Suppressor macrophage (primary cell): ENCODE data around the gene CTBP2.

Source experiments
- DNase-seq, 4 experiments: peaks; one replicate each; pipeline ENCODE4 v3.0.0-alpha.2; 2020 to 2022

Gene CTBP2

DNA sequence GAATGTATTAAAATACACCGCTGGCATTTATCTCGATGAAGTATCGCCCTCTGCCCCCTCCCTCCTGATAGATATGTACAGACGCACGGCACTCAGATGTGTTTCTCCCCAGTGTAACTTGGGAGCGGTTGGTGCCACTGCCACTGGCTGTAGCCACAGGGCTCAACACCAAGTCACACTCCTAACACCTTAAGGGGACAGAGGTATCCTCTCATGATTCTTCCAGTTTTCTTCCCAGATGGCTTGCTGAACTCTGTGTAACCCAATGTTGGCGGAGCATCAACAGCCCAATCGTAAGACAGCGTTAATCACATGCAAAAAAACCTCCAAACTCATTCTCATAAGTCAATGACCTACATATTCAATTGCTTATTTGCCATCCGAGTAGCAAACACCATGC lies 35.5 kb downstream of the CTBP2 start:
- DNase-seq: no peak

DNA sequence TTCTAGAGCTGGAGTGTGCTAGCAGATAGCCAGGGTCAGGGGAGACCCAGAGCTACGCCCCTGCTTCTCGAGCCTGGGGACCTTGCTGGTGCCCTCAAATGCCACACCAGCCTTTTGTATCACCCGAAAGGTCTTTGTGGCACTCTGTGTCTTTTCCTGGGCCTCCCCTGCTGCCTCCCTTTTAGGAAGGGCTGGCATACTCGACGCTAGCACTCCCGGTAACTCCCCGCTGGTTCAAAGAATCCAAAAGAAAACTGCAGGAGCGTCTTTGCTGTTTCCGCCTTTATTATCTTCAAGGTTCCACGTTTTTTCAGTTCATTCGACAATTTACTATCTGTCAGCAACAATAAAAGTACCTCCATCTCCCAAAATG lies 36.3 kb downstream of the CTBP2 start:
- no peak for DNase-seq

DNA sequence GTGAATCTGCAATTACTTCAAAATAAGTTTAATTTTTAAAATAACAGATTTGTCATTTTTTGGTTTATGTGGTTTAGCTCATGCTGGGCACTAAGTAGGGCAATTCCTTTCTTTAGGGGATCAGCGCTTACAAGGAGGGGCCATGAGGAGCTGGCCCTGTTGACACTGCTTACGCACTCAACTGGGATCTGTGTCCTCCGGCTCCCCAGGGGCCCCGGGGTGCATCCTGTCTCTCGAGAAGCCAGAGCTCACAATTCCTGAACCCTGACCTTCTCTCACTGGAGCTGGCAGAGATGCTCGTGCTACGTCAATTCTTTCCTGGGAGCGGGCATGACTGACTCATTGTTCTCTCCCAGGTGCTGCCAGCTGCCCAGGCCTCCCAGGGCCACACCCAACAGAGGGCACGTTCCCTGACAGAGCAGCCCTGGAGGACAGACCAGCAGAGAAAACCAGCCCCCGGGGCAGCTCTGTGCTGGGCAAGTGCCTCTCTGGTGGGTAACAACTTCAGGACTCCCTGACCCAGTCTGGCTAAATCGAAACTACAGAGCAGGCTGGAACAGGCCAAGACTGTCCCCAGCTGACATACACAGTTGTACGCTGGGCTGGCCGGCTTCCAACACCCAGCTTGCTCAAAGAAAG lies 36.8 kb downstream of the CTBP2 start:
- DNase-seq: no peak

DNA sequence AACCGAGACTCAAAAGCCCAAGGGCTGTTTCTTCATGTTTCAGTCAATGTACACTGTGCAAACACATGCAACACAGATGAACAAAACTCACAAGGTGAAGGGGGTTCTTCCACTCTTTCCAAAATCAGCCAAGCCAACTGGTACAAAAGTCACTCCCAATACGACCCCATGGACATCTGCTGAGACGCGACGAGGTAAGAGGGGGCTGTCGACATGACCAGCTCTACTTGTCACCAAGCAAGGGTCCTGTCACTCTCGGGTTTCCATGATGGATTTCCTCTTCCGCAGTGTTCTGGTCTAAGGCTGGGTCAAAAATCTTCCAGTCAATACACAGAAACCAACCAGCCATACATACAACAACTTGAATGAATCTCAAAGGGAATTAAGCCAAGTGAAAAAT lies 37.8 kb downstream of the CTBP2 start:
- no peak for DNase-seq

DNA sequence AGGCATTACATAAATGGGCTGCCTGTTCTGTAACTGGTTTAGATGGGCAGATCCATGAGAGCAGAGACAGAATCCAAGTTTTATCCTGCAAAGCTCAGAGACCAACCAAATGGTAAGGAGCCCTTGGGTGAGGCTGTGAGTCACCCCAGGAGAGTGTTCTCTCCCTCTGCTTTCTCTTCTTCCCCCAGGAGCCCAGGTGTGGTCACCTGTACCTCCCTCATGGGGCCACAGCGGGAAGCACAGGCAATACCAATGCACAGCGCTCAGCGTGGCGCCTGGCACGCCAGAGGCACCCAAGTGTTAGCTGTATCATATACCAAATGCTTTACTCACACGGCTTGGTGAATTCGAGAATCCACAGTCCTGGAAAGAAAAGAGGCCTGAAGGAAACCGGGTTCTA lies 39.4 kb downstream of the CTBP2 start:
- DNase-seq: no peak

DNA sequence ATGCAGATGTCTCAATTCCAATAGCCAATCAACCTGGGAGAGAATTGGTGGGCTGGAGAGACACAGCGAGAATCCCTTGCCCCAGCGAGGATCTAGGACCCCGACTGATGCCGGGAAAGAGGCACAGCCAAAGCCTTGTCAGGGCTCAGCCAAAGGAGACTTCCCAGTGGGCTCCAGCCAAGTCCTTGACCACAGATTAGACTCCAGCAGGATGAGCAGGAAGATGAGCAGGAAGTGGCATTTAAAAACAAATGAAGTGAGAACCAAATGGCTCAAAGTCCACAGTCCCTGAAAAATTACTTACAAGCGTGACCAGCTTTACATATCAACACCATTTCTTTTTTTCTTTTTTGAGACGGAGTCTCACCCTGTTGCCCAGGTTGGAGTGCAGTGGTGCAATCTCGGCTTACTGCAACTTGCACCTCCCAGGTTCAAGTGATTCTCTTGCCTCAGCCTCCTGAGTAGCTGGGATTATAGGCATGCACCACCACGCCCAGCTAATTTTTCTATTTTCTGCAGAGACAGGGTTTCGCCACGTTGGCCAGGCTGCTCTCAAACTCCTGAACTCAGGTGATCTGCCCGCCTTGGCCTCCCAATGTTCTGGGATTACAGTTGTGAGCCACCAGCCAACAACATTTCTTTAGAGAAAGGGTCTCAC lies 40.2 kb downstream of the CTBP2 start:
- no peak for DNase-seq

DNA sequence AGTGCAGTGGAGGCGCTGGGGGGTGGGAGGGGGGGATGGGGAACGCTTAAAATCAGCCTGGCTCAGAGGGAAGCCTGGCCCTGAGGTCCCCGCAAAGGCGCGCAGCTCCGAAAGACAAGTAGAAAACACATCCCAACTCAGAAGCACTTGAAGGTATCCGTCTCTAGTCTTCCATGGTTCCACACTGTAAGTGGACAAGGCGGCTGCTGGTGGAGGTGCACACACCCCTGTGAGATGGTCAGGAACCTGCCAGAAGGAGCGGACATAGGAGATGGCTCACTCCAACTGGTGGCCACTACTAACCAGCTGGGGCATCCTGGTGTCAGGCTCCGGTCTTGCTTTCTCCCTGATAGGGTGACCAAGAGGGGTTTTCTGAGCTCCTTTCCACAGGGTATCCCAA lies 41.7 kb downstream of the CTBP2 start:
- no peak for DNase-seq

DNA sequence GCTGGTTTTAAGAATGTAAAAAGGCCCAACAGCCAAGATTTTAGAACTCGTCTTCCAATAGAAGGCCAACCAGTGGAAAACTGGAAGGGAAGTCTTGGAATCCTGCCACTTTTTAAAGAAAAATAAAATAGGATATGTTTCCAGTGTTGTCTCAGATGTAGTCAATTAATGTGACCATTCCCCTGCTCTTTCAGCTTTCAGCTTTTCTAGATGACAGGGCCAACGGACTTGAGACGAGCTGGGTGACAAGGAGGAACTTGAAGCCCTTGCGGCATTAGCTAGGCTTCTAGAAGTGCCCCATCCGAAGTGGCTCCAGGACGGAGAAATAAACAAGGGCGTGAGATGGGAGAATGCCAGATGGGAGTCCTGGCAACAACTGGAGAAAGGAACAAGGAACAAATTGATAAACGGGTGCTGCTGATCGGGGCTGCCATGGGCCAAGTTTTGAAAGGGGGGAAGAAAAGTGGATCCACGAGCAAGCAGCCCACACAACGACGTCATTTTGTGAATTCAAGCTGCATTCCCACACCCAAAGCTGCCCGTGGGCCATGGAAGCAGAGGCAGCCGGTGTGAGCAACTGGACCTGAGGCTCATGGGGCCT lies 42.3 kb downstream of the CTBP2 start:
- no peak for DNase-seq

DNA sequence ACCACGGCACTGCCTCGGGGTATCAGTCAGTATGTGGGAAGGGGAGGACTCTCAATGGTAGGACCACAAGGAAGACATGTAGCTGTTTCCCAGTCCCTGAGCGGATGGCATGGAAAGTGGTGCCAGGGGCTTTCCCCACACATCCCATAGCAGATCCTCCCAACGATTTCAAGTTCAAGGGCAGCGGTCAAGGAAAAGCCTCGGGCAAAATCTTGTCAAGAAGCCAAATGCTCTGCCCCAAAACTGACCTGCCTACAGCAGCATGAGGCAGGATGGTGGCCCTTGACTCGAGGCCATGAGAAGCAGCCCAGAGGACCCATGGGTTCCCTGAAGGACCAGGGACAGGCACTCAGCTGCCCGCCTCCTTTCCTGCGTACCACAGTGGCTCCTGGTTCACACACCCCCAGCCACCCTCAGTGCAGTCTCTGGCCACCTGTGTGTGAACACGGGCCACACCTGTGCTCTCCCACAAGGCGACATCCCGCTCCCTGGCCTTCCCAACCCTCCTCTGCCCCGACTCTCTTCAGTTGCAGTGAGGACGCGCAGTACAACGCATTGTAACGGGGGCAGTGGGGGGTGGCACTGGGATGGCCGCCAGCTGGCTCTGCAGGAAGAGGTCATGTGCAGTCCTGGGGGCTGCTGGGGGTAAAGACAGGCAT lies 43.6 kb downstream of the CTBP2 start:
- no peak for DNase-seq

DNA sequence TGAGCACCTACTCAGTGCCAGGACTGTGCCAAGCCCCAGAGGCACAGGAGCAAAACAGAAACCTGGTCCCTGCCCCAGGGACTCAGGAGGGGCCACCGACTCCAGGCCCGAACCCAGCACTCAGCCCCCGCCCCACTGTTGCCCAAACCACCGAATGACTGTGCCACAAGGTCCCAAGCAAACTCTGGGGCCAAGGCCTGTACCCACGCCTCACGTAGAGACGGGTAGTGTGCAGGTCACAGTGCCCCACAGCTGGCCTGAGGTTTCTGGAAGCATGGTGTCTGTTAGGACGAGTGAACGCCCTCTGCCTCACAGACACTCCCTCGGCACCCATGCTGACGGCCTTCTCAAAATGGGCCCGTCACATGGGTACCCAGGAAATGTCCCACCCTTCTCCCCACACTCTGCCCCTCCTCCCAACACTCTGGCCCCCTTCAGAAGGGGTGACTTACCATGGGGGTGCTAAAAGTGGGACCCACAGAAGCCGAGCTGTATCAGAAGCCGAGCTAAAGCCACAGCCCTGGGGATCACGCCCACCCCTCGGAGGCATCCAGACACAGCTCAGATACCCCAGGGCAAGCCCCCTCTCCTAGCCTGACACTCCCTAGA lies 44.2 kb downstream of the CTBP2 start:
- DNase-seq: no peak

DNA sequence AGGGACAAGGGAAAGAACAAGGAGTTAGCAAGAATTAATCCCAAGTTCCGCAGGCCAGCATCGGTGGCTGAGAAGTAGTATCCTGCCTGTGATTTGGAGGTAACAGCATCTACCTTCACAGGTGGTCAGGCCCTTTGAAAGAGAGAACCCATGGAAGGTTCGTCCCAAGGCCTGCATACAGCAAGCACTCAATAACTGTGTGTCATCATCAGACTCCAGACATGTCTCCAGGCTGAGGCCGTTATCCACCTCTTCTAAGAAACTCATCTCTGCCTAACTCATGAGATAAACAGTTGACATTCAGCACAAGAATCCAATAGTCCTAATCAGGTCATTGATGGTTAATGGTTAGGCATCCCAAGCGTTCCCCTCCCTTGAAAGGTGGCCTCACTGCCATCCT lies 45.0 kb downstream of the CTBP2 start:
- no peak for DNase-seq

DNA sequence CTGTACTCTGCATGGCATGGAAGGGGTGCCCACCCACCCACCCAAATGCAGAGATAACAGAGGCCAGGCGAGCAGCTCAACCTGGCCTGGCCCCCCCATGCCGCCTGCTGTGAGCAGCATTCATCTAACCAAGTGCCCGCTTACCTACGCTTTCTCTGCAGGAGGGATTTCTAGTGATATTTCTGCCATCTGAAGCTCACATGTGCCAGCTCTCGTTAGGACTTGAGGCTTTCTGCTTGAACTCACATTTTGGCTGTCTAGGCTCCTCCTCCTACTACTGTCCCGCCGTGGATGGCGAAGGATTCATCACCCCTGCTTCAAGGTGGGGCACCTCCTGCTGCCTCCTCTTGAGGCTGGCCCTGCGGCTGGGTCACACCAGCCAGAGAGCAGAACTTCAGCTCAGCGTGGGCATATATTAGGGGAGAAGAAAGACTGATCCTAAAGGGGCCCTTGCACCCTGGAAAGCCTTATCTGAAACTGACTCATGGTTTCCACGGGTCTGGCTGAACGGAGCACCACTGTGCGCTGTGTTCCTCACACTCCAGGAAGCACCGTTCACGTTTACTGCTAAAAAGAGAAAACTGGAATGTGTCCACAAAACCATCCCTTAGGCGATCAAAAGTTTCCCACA lies 45.5 kb downstream of the CTBP2 start:
- no peak for DNase-seq

DNA sequence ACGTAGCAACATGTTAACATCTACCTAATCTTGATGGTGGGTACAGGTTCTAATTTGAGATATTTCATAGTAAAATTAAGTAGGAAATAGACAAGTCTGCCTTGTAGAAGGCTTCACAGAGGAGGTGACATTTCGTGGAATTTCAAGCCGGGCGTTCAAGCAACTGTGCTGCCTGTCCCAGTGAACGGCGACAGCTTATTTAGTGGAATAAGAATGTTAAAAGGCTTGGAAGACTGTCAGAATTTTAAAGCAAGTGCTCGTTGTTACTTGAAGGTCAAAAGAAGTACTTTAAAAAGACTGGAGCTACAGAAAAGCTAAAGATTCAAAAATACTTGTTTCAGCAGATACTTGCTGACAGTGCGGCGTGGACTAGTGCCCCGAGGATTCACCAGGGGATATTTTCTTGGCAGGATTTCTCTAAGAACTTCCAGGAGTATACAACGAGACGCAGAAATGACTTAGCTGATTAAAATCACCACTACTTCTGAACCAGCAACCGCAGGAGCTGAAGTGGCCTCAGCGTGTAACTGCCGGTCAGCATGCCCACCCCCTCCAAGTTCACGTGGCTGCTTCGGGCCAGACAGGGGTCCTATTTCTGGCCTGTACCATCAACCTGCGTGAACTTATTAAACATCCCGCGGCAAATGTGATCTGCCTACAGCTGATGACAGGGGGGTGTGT lies 46.5 kb downstream of the CTBP2 start:
- DNase-seq: no peak

DNA sequence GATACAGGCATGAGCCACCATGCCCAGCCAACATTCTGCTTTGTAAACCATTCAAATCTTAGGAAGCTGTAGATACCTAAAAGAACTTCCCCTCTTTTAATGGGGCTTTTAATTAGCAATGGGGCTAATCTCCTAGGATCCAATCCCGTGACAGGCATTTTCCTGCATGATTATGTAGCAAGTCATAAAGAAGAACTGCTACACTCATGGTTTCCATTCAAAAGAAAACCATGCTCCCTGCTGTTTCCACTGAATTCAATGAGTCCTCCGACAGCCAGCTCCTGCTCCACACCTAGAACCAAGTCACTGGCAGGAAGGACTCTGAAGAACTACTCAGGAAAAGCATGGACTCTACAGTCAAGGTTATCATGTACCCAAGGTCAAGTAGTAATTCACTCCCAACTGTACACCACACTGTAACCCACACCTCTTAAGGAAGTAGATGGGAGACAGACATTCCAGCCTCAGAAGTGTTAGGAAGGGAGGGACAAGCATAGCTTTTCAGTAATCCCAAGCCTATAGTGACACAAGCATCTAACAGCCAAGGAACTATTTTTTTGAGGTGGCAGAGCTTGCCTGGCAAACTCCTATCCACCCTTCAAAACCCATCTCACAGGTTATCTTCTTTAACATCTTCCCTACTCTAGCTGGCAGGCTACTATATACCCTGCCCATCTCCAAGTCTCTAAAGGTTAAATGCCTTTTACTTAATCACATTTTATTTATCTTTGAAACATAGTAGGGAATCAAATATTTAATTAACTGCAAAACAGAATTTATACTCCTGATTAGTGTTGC lies 47.5 kb downstream of the CTBP2 start:
- no peak for DNase-seq

DNA sequence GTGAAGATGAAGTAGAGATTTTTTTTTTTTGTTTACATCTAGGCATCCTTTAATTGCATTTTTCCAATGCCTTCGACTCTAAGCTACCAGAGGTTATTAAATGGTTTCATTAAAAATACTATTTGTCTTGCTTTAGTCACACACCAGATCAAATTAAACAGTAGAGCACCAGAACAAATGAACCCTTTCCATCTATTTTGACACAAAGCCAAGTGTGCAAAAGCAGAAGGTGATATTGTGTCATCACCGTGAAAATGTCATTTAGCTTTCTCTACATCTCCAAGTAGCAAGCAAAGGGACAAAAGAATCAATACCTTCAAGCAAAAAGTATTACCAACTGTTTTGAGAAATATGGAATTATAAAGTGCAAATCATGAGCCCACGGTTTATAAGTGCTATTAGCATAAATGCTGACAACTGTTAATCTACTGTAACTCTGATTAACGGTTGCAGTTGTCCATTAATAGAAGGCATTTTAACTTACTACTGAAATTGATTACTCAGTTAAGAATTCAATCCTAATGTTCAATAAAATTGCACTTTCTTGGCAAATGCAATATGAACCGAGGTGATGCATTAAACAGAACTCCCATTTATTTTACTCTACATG lies 49.1 kb downstream of the CTBP2 start:
- peak in 1 of 4 experiments; percentile 18 for DNase-seq

DNA sequence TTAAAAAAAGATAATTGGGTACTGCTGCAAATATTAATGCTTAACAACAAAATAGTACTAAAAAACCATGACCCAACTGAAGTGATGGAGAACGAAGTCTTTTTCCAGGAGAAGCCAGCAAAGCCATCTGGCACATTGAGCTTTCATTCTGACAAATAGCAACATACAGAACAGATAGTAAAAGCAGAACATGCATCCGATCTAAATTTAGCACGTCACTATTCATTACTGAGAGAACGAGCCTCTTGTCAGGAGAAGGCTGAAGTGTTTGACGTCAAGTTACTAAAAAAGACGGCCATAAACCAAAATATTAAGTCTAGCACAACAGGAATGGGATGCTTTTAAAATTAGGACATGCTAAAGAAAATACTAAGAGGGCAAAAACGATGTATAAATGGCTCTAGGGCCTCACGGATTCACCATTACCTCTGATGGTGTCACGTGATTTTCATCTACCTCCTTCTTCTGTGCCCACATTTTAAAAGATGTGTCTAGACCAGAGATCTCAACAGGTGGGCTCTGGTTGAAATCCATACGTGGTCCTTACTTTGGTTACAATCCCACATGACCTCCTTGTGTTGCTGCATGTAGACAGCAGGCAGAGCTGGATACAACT lies 52.3 kb downstream of the CTBP2 start:
- no peak for DNase-seq

DNA sequence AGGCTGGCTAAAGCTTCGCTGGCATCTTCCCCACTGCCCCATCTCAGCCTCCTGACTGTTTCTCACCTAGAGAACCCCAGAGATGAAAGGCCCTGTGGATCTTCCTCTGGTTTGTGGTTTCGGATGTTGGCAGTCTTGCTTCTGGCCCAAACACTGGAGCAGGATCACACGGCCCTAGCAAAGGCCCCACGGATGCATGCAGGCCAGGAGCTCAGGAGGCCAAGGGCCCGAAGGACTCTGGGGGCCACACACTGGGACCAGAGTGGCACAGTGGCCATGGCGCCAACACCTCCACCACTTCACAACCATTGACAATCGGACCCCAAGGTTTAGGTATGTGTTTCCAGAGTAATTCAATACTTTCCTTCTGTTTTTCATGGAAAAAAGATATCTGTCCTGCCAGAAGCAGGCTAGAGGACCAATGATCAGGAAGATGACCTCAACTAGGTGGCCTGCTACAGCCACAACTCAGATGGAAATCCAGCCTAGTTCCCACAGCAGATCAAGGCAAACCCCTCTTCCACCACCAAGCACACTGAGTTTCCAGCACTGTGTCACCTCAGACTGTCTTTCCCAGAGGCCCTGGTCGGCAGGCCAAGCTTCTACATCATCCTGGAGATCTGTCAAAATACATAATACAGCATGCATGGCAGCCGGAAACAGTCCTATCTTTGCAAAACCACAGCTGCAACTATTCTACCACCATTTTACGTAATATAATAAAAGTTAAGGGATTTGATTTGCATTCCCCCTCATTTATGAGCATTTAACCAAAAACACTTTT lies 53.0 kb downstream of the CTBP2 start:
- DNase-seq: no peak

DNA sequence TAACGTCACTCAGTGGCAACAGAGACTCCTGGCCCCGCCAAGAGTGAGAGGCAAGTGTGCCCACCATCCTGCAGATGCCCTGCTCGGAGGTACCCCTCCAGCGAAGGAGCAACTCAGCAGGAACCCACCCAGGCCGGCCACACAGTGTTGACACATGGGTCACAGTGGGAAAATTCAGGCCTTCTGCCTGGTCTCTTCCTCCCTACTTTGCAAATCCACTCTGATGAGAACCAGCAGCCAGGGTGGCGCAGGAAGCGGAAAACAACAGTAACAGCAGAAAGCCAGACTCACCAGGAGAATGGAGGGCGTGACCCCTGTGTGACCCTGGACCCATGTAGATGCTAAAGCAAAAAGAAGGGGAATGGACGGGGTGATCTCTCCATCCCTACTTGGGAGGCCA lies 53.8 kb downstream of the CTBP2 start:
- DNase-seq: no peak

DNA sequence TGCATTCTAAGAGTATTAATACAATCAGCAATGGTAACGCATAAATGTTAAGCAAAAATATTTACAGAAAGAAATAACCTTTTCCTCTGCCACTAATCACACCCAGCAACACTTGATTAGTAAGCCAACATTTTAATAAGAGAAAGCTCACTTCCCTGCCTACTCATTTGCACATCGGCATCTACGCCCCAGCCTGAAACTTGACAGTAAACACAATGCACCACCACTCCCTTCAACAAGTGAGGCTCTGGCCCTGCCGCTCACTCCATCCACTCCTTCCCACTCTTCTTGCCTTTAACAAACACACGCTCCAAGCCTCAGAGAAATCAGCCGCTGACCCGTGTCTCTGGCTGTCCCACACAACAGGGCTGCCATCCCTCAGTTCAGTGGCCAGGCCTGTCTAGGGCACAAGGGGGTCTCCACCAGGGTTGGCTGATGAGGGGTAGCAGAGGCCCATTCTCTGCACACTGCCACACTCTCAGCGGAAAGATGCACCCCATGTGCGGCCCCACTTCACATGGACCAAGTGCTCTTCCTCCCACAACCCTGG lies 54.6 kb downstream of the CTBP2 start:
- no peak for DNase-seq
